Epithelial cell of prostate (primary cell): ENCODE data around the gene CSK.
A peak's percentile ranks its signal among the peaks of the same experiment; 100 is the strongest.

Experiments used
- DNase-seq: peaks from one replicate; pipeline ENCODE4 v3.0.0-alpha.2; 2011; ENCODE audit warnings: low read depth, low spot score
- H3K27ac ChIP-seq: fragments of 450-650 bp; 2 replicates; pipeline ENCODE4 v1.5.1; 2017; ENCODE audit warnings: mild to moderate bottlenecking

The CSK gene

DNA sequence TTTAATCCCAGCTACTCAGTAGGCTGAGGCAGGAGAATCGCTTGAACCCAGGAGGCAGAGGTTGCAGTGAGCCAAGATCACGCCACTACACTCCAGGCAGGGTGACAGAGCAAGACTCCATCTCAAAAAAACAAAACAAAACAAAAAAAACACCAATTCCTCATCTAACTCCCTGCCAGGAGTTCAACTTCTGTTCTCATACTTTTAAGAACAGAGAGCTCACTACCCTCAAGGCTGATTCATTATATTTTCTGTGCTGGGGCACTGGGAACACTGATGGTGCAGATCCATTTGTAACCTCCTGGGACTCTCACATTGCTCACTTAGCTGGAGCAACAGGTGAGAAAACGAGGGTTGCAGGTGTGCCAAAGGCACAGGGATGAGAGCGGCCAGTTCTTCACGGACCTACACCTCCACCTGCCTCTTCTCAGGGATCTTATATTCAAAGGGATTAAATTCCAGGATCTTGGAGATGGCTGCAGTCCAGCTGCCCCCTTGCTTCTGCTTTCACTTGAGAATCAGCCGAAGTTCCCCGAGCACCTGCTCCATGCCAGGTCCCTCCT is 12.3 kb upstream of the CSK start:
- H3K27ac ChIP-seq = no peak overlapping the region
- DNase-seq = no peak

GRCh38 chr15:74770211-74770903 is 11.5 kb upstream of the CSK start:
- no peak for DNase-seq
- H3K27ac ChIP-seq = no peak overlapping the region

- no peak for DNase-seq
- H3K27ac ChIP-seq = peak overlapping the region; percentile 1
Observed at GRCh38 chr15:74773329-74773728, 8.6 kb upstream of the CSK start.

DNA sequence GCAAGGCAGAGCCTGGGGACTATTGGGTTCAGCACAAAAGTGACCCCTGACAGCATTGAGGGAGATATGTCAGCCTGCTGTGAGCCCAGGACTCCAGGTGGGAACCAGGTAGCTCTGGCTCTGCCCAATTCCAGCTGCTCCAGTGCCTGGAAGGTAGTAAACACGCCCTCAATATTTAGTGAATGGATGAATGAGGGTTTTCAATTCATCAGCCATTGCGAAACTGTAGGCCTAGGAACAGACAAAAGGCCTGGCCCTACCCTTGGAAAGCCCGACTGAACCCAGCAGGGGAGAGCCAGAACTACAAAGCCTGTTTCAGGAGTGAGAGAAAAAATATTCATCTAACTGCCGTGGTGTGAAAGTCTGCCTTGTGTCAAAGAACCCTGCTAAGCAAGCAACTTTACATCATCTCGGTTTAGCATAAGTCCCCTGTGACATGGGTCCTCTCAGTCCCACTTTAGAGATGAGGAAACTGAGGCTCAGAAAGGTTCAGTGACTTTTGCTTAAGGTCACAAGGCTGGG is 8.1 kb upstream of the CSK start:
- peak; percentile 10 for DNase-seq
- H3K27ac ChIP-seq = peak overlapping the region; percentile 1

DNA sequence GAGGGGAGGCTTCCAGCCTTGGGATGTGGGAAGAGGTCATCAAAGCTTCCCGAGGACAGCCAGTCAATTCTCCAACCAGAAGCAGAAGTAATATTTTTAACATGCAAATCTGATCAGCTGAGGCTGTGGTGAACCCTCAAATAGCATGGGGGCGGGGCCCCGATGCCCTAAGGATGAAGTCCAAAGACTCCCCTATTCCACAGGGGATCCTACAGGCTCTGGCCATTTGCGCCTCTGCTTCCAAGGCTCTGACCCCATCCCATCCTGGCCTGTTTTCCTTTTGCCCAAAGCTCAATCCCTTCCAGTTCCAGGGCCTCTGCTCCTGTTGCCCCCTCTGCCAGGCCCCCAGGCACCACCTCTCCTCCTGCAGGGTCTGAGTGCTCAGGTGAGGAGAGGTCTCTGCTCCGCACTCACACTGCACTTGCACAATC is 6.7 kb upstream of the CSK start:
- H3K27ac ChIP-seq = no peak overlapping the region
- DNase-seq = no peak

DNA sequence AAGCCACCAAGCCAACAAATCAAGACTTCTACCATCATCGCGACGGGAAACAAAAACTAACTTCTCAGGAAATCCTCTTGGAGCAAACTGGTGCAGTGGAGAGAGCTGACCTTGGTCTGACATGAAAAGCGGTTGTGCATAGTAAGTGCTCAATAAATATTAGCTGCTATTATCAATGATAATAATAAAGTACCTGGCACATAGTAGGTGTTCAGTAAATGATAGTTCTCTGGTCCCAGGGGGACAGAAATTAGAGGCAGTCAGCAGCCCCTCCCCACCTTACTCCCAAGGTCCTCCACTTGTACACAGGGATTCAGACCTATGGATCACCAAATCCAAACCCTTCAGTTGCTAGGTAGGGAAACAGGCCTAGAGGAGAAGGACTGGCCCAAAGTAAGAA is 6.0 kb upstream of the CSK start:
- DNase-seq = no peak
- no peak overlapping the region for H3K27ac ChIP-seq

GRCh38 chr15:74776821-74777768 is 4.8 kb upstream of the CSK start:
- no peak for DNase-seq
- H3K27ac ChIP-seq = no peak overlapping the region

DNA sequence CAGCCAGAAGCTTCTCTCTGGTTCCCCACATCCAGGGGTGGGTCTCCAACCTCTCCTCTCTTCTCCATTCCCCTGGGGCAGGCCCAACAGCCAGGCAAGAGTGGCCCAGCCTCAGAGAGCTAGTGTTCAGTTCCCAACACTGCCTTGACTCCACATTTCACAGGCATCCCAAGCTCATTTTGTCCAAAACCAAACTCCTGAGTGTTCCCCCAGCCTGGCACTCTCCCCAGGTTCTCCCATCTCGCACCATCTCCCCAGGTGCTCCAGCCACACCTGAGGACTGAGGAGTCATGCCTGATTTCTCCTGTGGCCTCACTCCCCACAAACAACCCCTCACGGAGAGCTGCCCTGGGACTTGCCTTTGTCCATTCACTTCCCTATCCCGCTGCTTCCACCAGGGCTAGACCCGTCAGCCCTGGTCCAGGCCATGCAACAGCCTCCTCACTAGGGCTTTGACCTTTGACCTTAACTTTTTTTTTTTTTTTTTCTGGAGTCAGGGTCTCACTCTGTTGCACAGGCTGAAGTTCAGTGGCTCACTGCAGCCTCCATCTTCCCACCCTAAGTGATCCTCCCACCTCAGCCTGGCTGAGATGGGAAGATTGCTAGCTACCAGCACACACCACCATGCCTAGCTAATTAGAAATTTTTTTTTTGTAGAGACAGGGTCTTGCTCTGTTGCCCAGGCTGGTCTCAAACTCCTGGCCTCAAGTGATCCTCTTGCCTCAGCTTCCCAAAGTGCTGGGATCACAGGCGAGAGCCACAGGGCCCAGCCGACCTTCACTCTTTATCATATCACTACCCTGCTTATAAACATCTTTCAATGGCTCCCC is 3.9 kb upstream of the CSK start:
- DNase-seq = no peak
- no peak overlapping the region for H3K27ac ChIP-seq

- H3K27ac ChIP-seq = no peak overlapping the region
- DNase-seq = no peak
Observed at GRCh38 chr15:74778599-74778970, 3.3 kb upstream of the CSK start.

- H3K27ac ChIP-seq = no peak overlapping the region
- no peak for DNase-seq
Observed at GRCh38 chr15:74779162-74779648, 2.7 kb upstream of the CSK start.

DNA sequence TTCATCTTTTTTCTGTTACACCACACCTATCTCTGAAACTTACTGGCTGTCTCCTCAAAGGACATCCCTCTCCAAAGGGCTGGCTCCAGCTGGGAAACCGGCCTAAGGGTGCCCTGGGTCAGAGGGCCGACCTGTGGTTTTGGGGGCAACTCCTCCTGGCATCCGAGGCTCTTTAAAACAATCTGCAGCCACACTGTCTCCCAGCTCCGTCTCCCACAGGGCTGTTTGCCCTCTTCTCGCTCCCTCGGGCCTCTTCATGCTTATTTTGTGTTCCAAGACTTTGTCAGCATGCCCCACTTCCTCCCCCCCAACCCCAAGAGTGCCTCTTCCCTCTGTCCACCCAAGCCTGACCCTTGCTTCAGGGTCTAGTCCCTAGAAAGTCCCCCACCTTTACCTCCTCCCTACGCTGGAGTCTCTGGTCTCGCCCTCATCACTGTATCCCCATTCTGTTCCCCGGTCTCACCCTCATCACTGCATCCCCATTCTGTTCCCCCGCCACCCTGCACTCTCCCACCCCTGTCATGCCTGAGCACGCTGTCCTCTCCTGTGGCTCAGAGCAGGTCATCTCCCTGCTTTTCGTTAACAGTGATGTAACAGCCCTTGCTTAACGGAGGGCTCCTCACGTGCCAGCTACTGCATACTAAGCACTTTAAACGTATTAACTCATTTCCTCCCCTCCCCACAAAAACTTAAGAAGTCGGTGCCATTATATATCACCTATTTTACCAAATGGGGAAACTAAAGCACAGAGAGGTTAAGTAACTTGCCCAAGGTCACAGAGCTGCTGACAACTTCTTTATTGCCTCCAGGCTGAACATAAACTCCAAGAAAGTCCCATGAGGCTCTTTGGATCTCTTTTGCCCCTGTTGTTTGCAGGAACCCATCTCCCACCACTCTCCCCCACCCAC is 1.1 kb upstream of the CSK start:
- no peak for DNase-seq
- no peak overlapping the region for H3K27ac ChIP-seq

- DNase-seq = no peak
Observed at GRCh38 chr15:74782259-74783071, 585 bp downstream of the CSK start.

DNA sequence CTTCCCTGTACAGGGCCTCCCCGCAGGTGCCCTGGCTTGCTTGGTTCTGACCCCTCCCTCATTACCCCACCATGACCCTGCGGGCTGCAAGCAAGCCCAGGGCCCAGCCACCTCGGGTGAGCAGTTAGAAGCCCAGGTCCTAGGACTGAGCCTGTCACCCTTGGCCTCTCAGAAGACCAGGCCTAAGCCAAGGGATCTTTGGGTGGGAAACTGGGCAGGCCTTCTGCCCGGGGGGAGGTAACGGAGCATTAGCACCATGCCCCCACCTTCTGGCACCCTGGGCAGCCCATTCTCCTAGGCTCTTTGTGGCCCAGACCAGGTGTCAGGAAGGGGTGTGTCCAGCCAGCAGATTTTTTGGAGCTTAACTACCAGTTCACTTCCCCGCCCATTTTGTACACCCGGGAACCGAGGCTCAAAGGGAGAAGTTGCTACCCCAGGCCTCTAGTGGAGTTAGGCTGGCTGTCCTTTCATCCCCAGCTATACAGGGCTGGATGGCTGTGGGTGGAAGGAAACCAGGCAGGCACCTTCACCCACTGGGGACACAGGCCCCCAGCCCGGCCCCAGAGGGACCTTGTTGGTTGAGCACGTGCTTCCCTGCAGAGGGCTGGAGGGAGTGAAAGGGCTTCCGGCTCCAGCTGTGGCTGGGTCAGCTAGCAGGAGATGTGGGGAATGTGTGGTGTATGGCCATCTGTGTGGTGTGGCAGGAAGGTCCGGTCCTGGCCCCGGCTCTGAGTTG is 1.4 kb downstream of the CSK start:
- no peak for DNase-seq
- H3K27ac ChIP-seq = peak overlapping the region; percentile 68

More at GRCh38 chr15:74782259-74783071, 585 bp downstream of the CSK start:
- H3K27ac ChIP-seq = peak overlapping the region; percentile 68

- DNase-seq = no peak
- H3K27ac ChIP-seq = no peak overlapping the region
Observed at GRCh38 chr15:74783808-74784175, 1.9 kb downstream of the CSK start.

GRCh38 chr15:74784426-74785193 is 2.7 kb downstream of the CSK start:
- H3K27ac ChIP-seq = no peak overlapping the region
- DNase-seq = no peak

DNA sequence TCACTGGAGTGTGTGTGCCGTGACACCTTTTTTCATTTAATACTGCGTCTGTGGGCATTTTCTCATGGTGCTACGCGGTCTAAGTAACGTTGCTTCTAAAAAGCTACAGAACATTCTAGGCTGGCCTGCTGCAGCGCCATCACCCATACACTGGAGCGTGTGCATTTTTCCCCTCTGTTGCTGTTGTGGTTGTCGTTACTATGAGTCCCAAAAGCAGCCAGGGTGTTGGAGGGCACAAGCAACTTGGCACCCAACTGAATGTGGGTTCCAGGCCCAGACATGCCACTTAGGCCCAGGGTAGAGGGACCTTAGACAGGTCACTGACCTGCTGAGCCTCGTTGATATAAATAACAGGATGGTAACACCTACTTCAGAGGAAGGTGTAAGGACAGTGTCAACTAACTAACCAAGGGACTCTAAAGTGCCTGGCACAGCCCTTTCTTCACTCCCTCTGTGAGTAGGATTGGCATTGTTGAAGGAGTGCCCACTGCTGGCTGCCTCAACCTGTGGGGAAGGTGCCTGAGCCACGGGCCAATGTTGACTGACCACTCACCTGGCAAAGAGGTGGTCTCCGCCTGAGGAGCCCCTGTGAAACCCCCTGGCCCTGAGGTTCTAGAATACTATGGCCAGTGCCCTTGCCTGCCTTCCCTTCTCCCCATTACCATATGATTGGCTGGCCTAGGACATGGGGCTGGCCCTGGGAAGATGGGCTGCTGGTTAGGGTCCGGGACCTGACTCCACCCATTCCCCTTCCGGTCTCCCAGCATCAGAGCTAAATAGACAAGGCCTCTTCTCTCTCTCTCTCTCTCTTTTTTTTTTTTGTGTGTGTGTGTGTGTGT is 3.5 kb downstream of the CSK start:
- H3K27ac ChIP-seq = no peak overlapping the region
- no peak for DNase-seq
